Karpas-422 (cell line): ENCODE results near the gene ZNF318. TPM values are rescaled to one million over a fixed set of nuclear protein-coding genes. Genes with fewer than 3 reads are reported as not detected.
A peak's percentile ranks its signal among the peaks of the same experiment; 100 is the strongest.
"Not testable (repeated sequence)": the region's sequence is repeated elsewhere in the genome, so short reads cannot be mapped to it uniquely, and the experiment has no call there.

Source experiments
- DNase-seq: peaks from one replicate; pipeline ENCODE4 v3.0.0-alpha.2; 2015
- H2AFZ ChIP-seq: fragments of 200-600 bp; sonication (generic); 2 replicates; pipeline ENCODE4 v1.6.1; 2014; ENCODE audit warnings: antibody characterized with exemption, low read length, mixed read lengths
- H3K27ac ChIP-seq: fragments of 200-600 bp; sonication (generic); 2 replicates; pipeline ENCODE4 v1.5.1; 2014; ENCODE audit warnings: mild to moderate bottlenecking, low read length, moderate library complexity
- H3K27me3 ChIP-seq: fragments of 200-600 bp; sonication (generic); 2 replicates; pipeline ENCODE4 v1.6.1; 2014; ENCODE audit warnings: low read length, mixed read lengths
- H3K36me3 ChIP-seq: fragments of 200-600 bp; sonication (generic); 2 replicates; pipeline ENCODE4 v1.6.1; 2014; ENCODE audit warnings: low read length, mixed read lengths; ENCODE audit not compliant: insufficient read depth
- H3K4me1 ChIP-seq: fragments of 200-600 bp; sonication (generic); 2 replicates; pipeline ENCODE4 v1.6.1; 2014; ENCODE audit warnings: mild to moderate bottlenecking, low read length, mixed read lengths
- H3K4me2 ChIP-seq: fragments of 200-600 bp; sonication (generic); 2 replicates; pipeline ENCODE4 v1.6.1; 2014; ENCODE audit warnings: low read length, low read depth, mild to moderate bottlenecking; ENCODE audit not compliant: poor library complexity, severe bottlenecking
- H3K4me3 ChIP-seq: fragments of 200-600 bp; sonication (generic); 2 replicates; pipeline ENCODE4 v1.5.1; 2014; ENCODE audit warnings: mild to moderate bottlenecking, antibody characterized with exemption, low read length, mixed read lengths
- H3K79me2 ChIP-seq: fragments of 200-600 bp; sonication (generic); 2 replicates; pipeline ENCODE4 v1.6.1; 2014; ENCODE audit warnings: mild to moderate bottlenecking, low read length, mixed read lengths
- H3K9ac ChIP-seq: fragments of 200-600 bp; sonication (generic); 2 replicates; pipeline ENCODE4 v1.6.0; 2014; ENCODE audit warnings: low read length
- H3K9me2 ChIP-seq: fragments of 200-600 bp; sonication (generic), shearing (Covaris generic); replicated peaks from 2 replicates; pipeline ENCODE4 v1.6.0; 2014; ENCODE audit warnings: mild to moderate bottlenecking, low read length, moderate library complexity; ENCODE audit not compliant: insufficient read depth
- H3K9me3 ChIP-seq: fragments of 300-700, 200-600 bp; sonication (generic); 2 replicates; pipeline ENCODE4 v1.6.1; 2014; ENCODE audit warnings: low read length, mixed read lengths
- H4K20me1 ChIP-seq: fragments of 200-600 bp; sonication (generic); 2 replicates; pipeline ENCODE4 v1.6.1; 2014; ENCODE audit warnings: mild to moderate bottlenecking, antibody characterized with exemption, low read length, low read depth; ENCODE audit not compliant: insufficient read depth
- total RNA-seq: library from RNA; depleted of rRNA; stranded (reverse); fragments of >200 nt; shearing (Covaris generic); gene quantifications from 2 replicates; pipeline ENCODE4 v1.2.3, GENCODE V29; 2014; ENCODE audit warnings: low replicate concordance

ZNF318 gene
- total RNA-seq, 1 experiment from 2014 or later: 61.8 TPM

GRCh38 chr6:43377710-43378229 is 8.3 kb upstream of the ZNF318 start:
- H3K4me1 ChIP-seq: peaks cover 56% of the 10 kb centered on the region
- H3K4me2 ChIP-seq: no peak overlapping the region
- peak overlapping the region; percentile 62 for H3K27ac ChIP-seq
- DNase-seq: no peak
- no peaks in the 10 kb centered on the region for H3K27me3 ChIP-seq
- no peaks in the 10 kb centered on the region for H4K20me1 ChIP-seq
- H3K9me3 ChIP-seq: no peaks in the 10 kb centered on the region
- H3K4me3 ChIP-seq: no peak overlapping the region
- no peaks in the 10 kb centered on the region for H3K79me2 ChIP-seq
- H2AFZ ChIP-seq: peak overlapping the region; percentile 66
- H3K9me2 ChIP-seq: no peaks in the 10 kb centered on the region
- H3K36me3 ChIP-seq: no peaks in the 10 kb centered on the region
- H3K9ac ChIP-seq: peak overlapping the region; percentile 38

GRCh38 chr6:43376551-43376981 is 7.1 kb upstream of the ZNF318 start:
- H3K27me3 ChIP-seq: no peaks in the 10 kb centered on the region
- H2AFZ ChIP-seq: peak overlapping the region; percentile 37; the same call in 1 of the 2 replicates
- H3K9ac ChIP-seq: no peak overlapping the region
- DNase-seq: no peak
- no peaks in the 10 kb centered on the region for H3K36me3 ChIP-seq
- H4K20me1 ChIP-seq: no peaks in the 10 kb centered on the region
- H3K4me3 ChIP-seq: no peak overlapping the region
- peak overlapping the region; percentile 11; the same call in 1 of the 2 replicates for H3K27ac ChIP-seq
- no peak overlapping the region for H3K4me2 ChIP-seq
- no peaks in the 10 kb centered on the region for H3K9me3 ChIP-seq
- H3K4me1 ChIP-seq: peaks cover 55% of the 10 kb centered on the region
- no peaks in the 10 kb centered on the region for H3K9me2 ChIP-seq
- no peaks in the 10 kb centered on the region for H3K79me2 ChIP-seq

- Histone ChIP-seq H3K79me2 (no peaks in the 10 kb centered on the region), H3K27ac (peak overlapping the region; percentile 54), H3K4me2 (no peak overlapping the region), H3K27me3 (no peaks in the 10 kb centered on the region), H3K36me3 (no peaks in the 10 kb centered on the region), H3K4me3 (no peak overlapping the region), H2AFZ (no peak overlapping the region), H3K9me3 (no peaks in the 10 kb centered on the region), H3K4me1 (peaks cover 54% of the 10 kb centered on the region), H3K9ac (no peak overlapping the region), H3K9me2 (no peaks in the 10 kb centered on the region), H4K20me1 (no peaks in the 10 kb centered on the region)
- no peak for DNase-seq
Measured at GRCh38 chr6:43375693-43376092, 6.2 kb upstream of the ZNF318 start.

- H3K36me3 ChIP-seq: no peaks in the 10 kb centered on the region
- H3K9me3 ChIP-seq: no peaks in the 10 kb centered on the region
- peak overlapping the region; percentile 23; the same call in 1 of the 2 replicates for H3K27ac ChIP-seq
- DNase-seq: no peak
- peaks cover 50% of the 10 kb centered on the region for H3K4me1 ChIP-seq
- no peaks in the 10 kb centered on the region for H3K9me2 ChIP-seq
- H3K27me3 ChIP-seq: no peaks in the 10 kb centered on the region
- no peaks in the 10 kb centered on the region for H4K20me1 ChIP-seq
- H3K4me3 ChIP-seq: no peak overlapping the region
- H3K9ac ChIP-seq: no peak overlapping the region
- H2AFZ ChIP-seq: no peak overlapping the region; the same call in 1 of the 2 replicates
- no peak overlapping the region for H3K4me2 ChIP-seq
- H3K79me2 ChIP-seq: peaks cover 5% of the 10 kb centered on the region
Measured at GRCh38 chr6:43373252-43373875, 3.9 kb upstream of the ZNF318 start.

- Histone ChIP-seq H3K4me3 (peak overlapping the region; percentile 70), H3K4me2 (peak overlapping the region; percentile 82), H3K9ac (peak overlapping the region; percentile 95), H3K79me2 (peaks cover 38% of the 10 kb centered on the region), H3K27ac (peak overlapping the region; percentile 76), H3K4me1 (peaks cover 69% of the 10 kb centered on the region)
- H3K27me3 ChIP-seq, H4K20me1 ChIP-seq, H3K9me2 ChIP-seq, H3K36me3 ChIP-seq, H2AFZ ChIP-seq, H3K9me3 ChIP-seq: not testable (repeated sequence)
- DNase-seq: peak; percentile 46
Measured at GRCh38 chr6:43370003-43370580, 645 bp upstream of the ZNF318 start.

- no peaks in the 10 kb centered on the region for H3K9me2 ChIP-seq
- peak overlapping the region; percentile 89 for H3K27ac ChIP-seq
- H2AFZ ChIP-seq: no peak overlapping the region
- H3K4me3 ChIP-seq: peak overlapping the region; percentile 72
- H3K4me1 ChIP-seq: peaks cover 76% of the 10 kb centered on the region
- peaks cover 20% of the 10 kb centered on the region; the same call in 1 of the 2 replicates for H3K36me3 ChIP-seq
- H3K9ac ChIP-seq: peak overlapping the region; percentile 95
- peak overlapping the region; percentile 82 for H3K4me2 ChIP-seq
- no peaks in the 10 kb centered on the region for H3K27me3 ChIP-seq
- no peaks in the 10 kb centered on the region for H3K9me3 ChIP-seq
- peaks cover 54% of the 10 kb centered on the region for H3K79me2 ChIP-seq
- peak; percentile 72 for DNase-seq
- no peaks in the 10 kb centered on the region for H4K20me1 ChIP-seq
Measured at GRCh38 chr6:43368259-43369160, 937 bp downstream of the ZNF318 start.

GRCh38 chr6:43367245-43367984 is 2.0 kb downstream of the ZNF318 start:
- Histone ChIP-seq H3K79me2 (peaks cover 64% of the 10 kb centered on the region), H3K4me1 (peaks cover 79% of the 10 kb centered on the region), H3K36me3 (peaks cover 25% of the 10 kb centered on the region; the same call in 1 of the 2 replicates), H3K4me3 (peak overlapping the region; percentile 72), H3K9me2 (no peaks in the 10 kb centered on the region), H3K4me2 (peak overlapping the region; percentile 82), H4K20me1 (no peaks in the 10 kb centered on the region), H3K27ac (peak overlapping the region; percentile 89), H3K9me3 (no peaks in the 10 kb centered on the region), H2AFZ (no peak overlapping the region), H3K9ac (peak overlapping the region; percentile 95), H3K27me3 (no peaks in the 10 kb centered on the region)
- peak; percentile 74 for DNase-seq
